Measurements from ENCODE around the gene FAM13A.

The FAM13A gene

GRCh38 chr4:88720451-88721428 is 336.2 kb downstream of the FAM13A start:
- ATAC-seq (ENCODE audit: low read depth): no peak

GRCh38 chr4:88719381-88719780 is 337.6 kb downstream of the FAM13A start:
- no peak overlapping the region for H3K27ac ChIP-seq (ENCODE audit: poor library complexity, severe bottlenecking)
- TF ChIP-seq, protein P1, sequence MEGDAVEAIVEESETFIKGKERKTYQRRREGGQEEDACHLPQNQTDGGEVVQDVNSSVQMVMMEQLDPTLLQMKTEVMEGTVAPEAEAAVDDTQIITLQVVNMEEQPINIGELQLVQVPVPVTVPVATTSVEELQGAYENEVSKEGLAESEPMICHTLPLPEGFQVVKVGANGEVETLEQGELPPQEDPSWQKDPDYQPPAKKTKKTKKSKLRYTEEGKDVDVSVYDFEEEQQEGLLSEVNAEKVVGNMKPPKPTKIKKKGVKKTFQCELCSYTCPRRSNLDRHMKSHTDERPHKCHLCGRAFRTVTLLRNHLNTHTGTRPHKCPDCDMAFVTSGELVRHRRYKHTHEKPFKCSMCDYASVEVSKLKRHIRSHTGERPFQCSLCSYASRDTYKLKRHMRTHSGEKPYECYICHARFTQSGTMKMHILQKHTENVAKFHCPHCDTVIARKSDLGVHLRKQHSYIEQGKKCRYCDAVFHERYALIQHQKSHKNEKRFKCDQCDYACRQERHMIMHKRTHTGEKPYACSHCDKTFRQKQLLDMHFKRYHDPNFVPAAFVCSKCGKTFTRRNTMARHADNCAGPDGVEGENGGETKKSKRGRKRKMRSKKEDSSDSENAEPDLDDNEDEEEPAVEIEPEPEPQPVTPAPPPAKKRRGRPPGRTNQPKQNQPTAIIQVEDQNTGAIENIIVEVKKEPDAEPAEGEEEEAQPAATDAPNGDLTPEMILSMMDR (IDR thresholded peaks at IDR 0.05; ENCODE audit: poor library complexity, severe bottlenecking): no peak

More at GRCh38 chr4:88720451-88721428, 336.2 kb downstream of the FAM13A start:
- H3K4me1 ChIP-seq (ENCODE audit: insufficient read depth, poor library complexity, severe bottlenecking): no peaks in the 10 kb centered on the region
- no peaks in the 10 kb centered on the region for H3K9me3 ChIP-seq (ENCODE audit: severe bottlenecking)
- TF ChIP-seq, protein P1 (IDR thresholded peaks at IDR 0.05; ENCODE audit: poor library complexity, severe bottlenecking): no peak
- no peaks in the 10 kb centered on the region for H3K27me3 ChIP-seq (ENCODE audit: insufficient read depth, poor library complexity, severe bottlenecking)
- peaks cover 81% of the 10 kb centered on the region for H3K36me3 ChIP-seq (ENCODE audit: low read depth)
- DNase-seq (ENCODE audit: low spot score): no peak
- no peak overlapping the region for H3K4me3 ChIP-seq (ENCODE audit: severe bottlenecking)
- H3K27ac ChIP-seq (ENCODE audit: poor library complexity, severe bottlenecking): no peak overlapping the region

DNA sequence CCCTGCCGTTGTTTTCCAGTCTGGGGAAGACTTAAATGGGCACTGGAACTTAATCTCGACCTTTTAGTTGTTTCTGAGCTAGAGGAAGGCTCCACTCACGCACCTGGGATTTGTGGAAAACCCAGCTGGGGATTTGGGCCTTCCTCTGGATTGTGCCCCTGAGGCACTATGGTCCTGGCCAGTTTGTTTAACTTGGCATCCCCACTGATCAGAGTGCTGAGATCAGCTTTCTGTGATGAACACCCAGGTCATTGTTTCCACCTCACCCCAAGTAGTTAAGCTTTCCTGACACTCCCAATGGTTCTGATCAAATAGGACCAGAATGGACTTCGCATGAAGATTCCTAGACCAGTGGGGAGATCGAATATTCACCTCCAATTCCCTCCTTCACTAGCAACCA is 338.9 kb downstream of the FAM13A start:
- no peak overlapping the region for H3K4me3 ChIP-seq (ENCODE audit: severe bottlenecking)

More at GRCh38 chr4:88719381-88719780, 337.6 kb downstream of the FAM13A start:
- H3K4me1 ChIP-seq (ENCODE audit: insufficient read depth, poor library complexity, severe bottlenecking): no peaks in the 10 kb centered on the region
- no peak overlapping the region for H3K4me3 ChIP-seq (ENCODE audit: severe bottlenecking)
- ATAC-seq (ENCODE audit: low read depth) (no peak), DNase-seq (ENCODE audit: low spot score) (no peak)
- peaks cover 77% of the 10 kb centered on the region for H3K36me3 ChIP-seq (ENCODE audit: low read depth)
- H3K27me3 ChIP-seq (ENCODE audit: insufficient read depth, poor library complexity, severe bottlenecking): no peaks in the 10 kb centered on the region
- no peaks in the 10 kb centered on the region for H3K9me3 ChIP-seq (ENCODE audit: severe bottlenecking)

GRCh38 chr4:88713782-88714181 is 343.2 kb downstream of the FAM13A start:
- Histone ChIP-seq H3K27me3 (ENCODE audit: insufficient read depth, poor library complexity, severe bottlenecking) (no peaks in the 10 kb centered on the region), H3K36me3 (ENCODE audit: low read depth) (peaks cover 86% of the 10 kb centered on the region), H3K27ac (ENCODE audit: poor library complexity, severe bottlenecking) (no peak overlapping the region), H3K4me3 (ENCODE audit: severe bottlenecking) (no peak overlapping the region), H3K9me3 (ENCODE audit: severe bottlenecking) (no peaks in the 10 kb centered on the region), H3K4me1 (ENCODE audit: insufficient read depth, poor library complexity, severe bottlenecking) (no peaks in the 10 kb centered on the region)
- DNase-seq (ENCODE audit: low spot score) (no peak), ATAC-seq (ENCODE audit: low read depth) (no peak)
- TF ChIP-seq, protein P1 (IDR thresholded peaks at IDR 0.05; ENCODE audit: poor library complexity, severe bottlenecking): no peak

More for the DNA sequence above, 338.9 kb downstream of the FAM13A start:
- TF ChIP-seq, protein P1 (IDR thresholded peaks at IDR 0.05; ENCODE audit: poor library complexity, severe bottlenecking): no peak
- Histone ChIP-seq H3K27me3 (ENCODE audit: insufficient read depth, poor library complexity, severe bottlenecking) (no peaks in the 10 kb centered on the region), H3K9me3 (ENCODE audit: severe bottlenecking) (no peaks in the 10 kb centered on the region), H3K4me1 (ENCODE audit: insufficient read depth, poor library complexity, severe bottlenecking) (no peaks in the 10 kb centered on the region), H3K27ac (ENCODE audit: poor library complexity, severe bottlenecking) (no peak overlapping the region), H3K36me3 (ENCODE audit: low read depth) (peaks cover 77% of the 10 kb centered on the region)
- DNase-seq (ENCODE audit: low spot score) (no peak), ATAC-seq (ENCODE audit: low read depth) (no peak)

- Histone ChIP-seq H3K27me3 (ENCODE audit: insufficient read depth, poor library complexity, severe bottlenecking) (no peaks in the 10 kb centered on the region), H3K27ac (ENCODE audit: poor library complexity, severe bottlenecking) (no peak overlapping the region), H3K36me3 (ENCODE audit: low read depth) (peaks cover 93% of the 10 kb centered on the region), H3K4me3 (ENCODE audit: severe bottlenecking) (no peak overlapping the region), H3K9me3 (ENCODE audit: severe bottlenecking) (no peaks in the 10 kb centered on the region), H3K4me1 (ENCODE audit: insufficient read depth, poor library complexity, severe bottlenecking) (no peaks in the 10 kb centered on the region)
- TF ChIP-seq, protein P1 (IDR thresholded peaks at IDR 0.05; ENCODE audit: poor library complexity, severe bottlenecking): no peak
- ATAC-seq (ENCODE audit: low read depth) (no peak), DNase-seq (ENCODE audit: low spot score) (no peak)
Measured at GRCh38 chr4:88709989-88710388, 347.0 kb downstream of the FAM13A start.
